GM08714 (cell line): ENCODE data around the gene SLC30A4.
A peak's percentile ranks its signal among the peaks of the same experiment; 100 is the strongest.
"Not testable (repeated sequence)": the region's sequence is repeated elsewhere in the genome, so short reads cannot be mapped to it uniquely, and the experiment has no call there.

Experiments
- H3K4me3 ChIP-seq: fragments of 200-500 bp; sonication (Bioruptor generic); 2 replicates; pipeline ENCODE4 v1.5.1; 2014; ENCODE audit warnings: mild to moderate bottlenecking, low read length, inconsistent platforms
- ZNF274 ChIP-seq: IDR thresholded peaks from 2 replicates; pipeline ENCODE4 v1.6.1; 2012; ENCODE audit warnings: mild to moderate bottlenecking, low read depth, low read length

Gene SLC30A4

GRCh38 chr15:45534821-45535220 is 12.3 kb upstream of the SLC30A4 start:
- TF ChIP-seq ZNF274, result no peak
- H3K4me3 ChIP-seq, result no peak overlapping the region

DNA sequence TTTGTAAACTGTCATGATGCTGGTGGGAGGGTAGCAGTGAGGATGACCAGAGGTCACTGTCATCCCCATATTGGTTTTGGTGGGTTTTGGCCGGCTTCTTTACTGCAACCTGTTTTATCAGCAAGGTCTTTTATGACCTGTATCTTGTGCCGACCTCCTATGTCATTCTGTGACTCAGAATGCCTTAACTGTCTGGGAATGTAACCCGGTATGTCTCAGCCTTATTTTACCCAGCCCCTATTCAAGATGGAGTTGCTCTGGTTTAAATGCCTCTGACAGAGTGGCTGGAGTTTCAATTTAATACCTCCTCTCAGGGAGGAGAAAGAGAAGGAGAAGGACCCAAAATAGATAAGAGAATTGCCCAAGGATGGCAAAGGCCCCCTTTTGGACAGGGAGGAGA is 10.3 kb upstream of the SLC30A4 start:
- not testable (repeated sequence) for H3K4me3 ChIP-seq

GRCh38 chr15:45529613-45530012 is 7.1 kb upstream of the SLC30A4 start:
- H3K4me3 ChIP-seq, result no peak overlapping the region
- TF ChIP-seq ZNF274, result no peak

GRCh38 chr15:45527086-45527485 is 4.5 kb upstream of the SLC30A4 start:
- TF ChIP-seq ZNF274, result no peak

GRCh38 chr15:45523166-45523460 is 558 bp upstream of the SLC30A4 start:
- TF ChIP-seq ZNF274, result no peak
- peak overlapping the region; percentile 58; the same call in 1 of the 2 replicates for H3K4me3 ChIP-seq

More at GRCh38 chr15:45527086-45527485, 4.5 kb upstream of the SLC30A4 start:
- no peak overlapping the region for H3K4me3 ChIP-seq

GRCh38 chr15:45521596-45522327 is 793 bp downstream of the SLC30A4 start:
- TF ChIP-seq ZNF274, result no peak

DNA sequence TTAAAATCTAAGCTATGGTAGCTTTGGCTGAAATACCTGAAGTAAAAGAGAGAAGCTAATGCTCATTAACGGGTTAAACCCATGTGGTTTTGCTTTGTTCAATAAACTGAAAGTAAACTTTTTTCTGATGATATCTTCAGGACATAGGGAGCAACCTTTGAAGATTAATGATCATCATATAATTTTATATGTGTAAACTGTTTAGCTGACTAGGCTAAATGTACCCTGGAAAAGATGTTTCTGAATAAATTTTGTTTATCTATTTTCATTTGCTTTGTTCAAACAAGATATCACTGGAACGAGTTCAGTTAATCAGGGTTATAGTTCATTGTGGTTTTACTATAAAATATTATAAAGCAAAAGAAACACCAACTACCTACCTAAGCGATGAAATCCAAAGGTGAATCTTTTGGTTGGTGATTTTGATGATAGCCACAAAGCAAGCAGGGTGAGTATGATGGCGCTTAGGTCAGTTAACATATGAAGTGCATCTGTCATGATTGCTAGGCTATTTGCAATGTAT is 11.7 kb downstream of the SLC30A4 start:
- TF ChIP-seq ZNF274, result no peak
- no peak overlapping the region for H3K4me3 ChIP-seq

More at GRCh38 chr15:45521596-45522327, 793 bp downstream of the SLC30A4 start:
- peak overlapping the region; percentile 58 for H3K4me3 ChIP-seq

DNA sequence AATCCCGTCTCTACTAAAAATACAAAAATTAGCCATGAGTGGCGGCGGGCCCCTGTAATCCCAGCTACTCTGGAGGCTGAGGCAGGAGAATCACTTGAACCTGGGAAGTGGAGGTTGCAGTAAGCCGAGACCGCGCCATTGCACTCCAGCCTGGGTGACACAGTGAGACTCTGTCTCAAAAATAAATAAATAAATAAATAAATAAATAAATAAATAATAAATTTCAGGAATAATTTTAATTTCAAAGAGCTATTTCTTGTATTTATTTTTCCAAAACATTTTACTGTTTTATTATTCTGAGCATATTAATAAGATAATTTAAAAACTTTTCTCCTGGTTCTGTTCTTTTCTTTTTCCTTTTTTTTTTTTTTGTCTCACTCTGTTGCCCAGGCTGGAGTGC is 15.4 kb downstream of the SLC30A4 start:
- H3K4me3 ChIP-seq, result not testable (repeated sequence)

- no peak for TF ChIP-seq ZNF274
- no peak overlapping the region for H3K4me3 ChIP-seq
These were observed 23.1 kb downstream of the SLC30A4 start for GRCh38 chr15:45499426-45499825.

- no peak overlapping the region for H3K4me3 ChIP-seq
- TF ChIP-seq ZNF274, result no peak
These were observed 23.9 kb downstream of the SLC30A4 start for GRCh38 chr15:45498701-45499100.

GRCh38 chr15:45497261-45497660 is 25.3 kb downstream of the SLC30A4 start:
- TF ChIP-seq ZNF274, result no peak
- H3K4me3 ChIP-seq, result no peak overlapping the region

GRCh38 chr15:45496658-45497057 is 25.9 kb downstream of the SLC30A4 start:
- no peak overlapping the region for H3K4me3 ChIP-seq
- TF ChIP-seq ZNF274, result no peak

DNA sequence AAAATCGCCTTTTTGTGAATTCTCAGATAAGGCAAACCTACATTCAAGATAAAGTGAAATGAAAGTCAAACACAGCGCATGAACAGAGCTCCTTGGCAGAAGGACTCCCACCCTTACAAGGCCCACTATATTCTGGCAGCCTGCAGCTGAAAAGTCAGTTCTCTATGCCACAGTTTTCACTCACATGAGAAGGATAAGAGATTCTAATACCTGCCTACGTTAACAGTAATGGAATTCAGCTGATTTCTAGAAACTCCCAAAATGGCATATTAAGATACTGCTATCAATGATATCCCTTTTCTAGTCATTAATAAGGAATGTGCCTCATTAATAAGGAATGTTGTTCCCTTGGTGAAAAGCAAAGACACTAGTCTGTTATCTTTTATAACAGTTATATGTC is 27.0 kb downstream of the SLC30A4 start:
- TF ChIP-seq ZNF274, result no peak
- H3K4me3 ChIP-seq, result no peak overlapping the region

- no peak overlapping the region for H3K4me3 ChIP-seq
- TF ChIP-seq ZNF274, result no peak
These were observed 32.8 kb downstream of the SLC30A4 start for GRCh38 chr15:45489690-45490238.

- no peak overlapping the region for H3K4me3 ChIP-seq
- no peak for TF ChIP-seq ZNF274
These were observed 36.2 kb downstream of the SLC30A4 start for GRCh38 chr15:45486317-45486716.

- H3K4me3 ChIP-seq, result no peak overlapping the region
- no peak for TF ChIP-seq ZNF274
These were observed 41.4 kb downstream of the SLC30A4 start for GRCh38 chr15:45481135-45481534.

DNA sequence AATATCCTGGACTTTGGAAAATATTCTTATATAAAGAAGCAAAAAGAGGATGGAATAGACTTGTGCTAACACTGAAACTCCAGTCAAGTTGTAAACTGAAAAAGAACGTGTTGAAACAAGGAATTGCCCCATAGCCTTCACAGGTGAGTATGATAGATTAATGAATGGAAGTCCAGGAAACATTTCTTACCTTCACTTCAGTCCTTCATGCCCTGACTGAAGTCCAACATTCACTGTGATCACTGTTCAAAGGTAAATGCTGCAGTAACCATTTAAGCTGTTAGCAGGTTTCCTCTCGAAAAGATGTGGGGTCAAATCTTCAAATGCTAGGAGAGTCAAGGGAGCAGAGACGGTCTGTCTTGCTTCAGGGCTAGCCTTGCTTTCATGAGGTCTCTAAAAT is 46.1 kb downstream of the SLC30A4 start:
- TF ChIP-seq ZNF274, result no peak
- H3K4me3 ChIP-seq, result no peak overlapping the region
